ENCODE measurements around the gene PRKN. TPM values are rescaled to one million over a fixed set of nuclear protein-coding genes. Genes with fewer than 3 reads are reported as not detected.

The PRKN gene
- total RNA-seq, 4 donors from 2014 or later = 8.4 to 44.8 (median 12.6) TPM

DNA sequence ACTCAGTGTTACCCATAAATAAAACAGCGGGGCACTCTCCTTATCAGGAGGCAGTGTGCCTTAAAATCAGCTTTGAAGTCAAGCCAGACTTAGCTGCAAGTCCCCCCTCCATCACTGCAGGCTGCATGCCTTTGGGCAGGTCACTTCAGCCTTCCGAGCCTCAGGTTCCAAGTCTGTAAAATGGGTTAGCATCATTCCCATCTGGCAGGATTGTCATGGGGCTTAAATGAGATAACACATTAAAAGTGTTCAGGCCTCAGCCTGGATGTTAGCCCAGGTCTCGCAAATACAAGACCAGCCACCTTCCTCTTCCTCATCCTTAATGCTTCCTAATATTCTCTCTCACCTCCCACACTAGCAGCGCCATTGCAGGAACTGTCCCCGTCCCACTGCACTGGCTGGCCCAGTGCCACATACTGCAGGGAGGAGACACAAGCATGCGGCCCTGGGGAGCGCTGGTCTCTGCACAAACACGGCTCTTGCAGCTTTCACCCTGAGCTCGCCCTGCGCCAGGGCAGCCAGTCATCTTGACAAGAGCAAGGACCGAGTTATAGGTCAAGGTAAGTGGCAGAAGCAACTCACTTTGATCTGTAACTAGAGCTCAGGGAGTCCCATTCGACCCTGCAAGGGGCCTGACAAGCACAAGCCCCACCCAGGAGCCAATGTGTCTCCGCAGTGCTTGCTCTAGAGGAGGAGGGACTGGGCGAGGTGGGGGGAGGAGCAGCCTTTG is 889.1 kb downstream of the PRKN start:
- DNase-seq (ENCODE audit: low spot score) (no peak), ATAC-seq (ENCODE audit: low FRiP score) (no peak)
- TF ChIP-seq, protein P1, sequence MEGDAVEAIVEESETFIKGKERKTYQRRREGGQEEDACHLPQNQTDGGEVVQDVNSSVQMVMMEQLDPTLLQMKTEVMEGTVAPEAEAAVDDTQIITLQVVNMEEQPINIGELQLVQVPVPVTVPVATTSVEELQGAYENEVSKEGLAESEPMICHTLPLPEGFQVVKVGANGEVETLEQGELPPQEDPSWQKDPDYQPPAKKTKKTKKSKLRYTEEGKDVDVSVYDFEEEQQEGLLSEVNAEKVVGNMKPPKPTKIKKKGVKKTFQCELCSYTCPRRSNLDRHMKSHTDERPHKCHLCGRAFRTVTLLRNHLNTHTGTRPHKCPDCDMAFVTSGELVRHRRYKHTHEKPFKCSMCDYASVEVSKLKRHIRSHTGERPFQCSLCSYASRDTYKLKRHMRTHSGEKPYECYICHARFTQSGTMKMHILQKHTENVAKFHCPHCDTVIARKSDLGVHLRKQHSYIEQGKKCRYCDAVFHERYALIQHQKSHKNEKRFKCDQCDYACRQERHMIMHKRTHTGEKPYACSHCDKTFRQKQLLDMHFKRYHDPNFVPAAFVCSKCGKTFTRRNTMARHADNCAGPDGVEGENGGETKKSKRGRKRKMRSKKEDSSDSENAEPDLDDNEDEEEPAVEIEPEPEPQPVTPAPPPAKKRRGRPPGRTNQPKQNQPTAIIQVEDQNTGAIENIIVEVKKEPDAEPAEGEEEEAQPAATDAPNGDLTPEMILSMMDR (IDR thresholded peaks at IDR 0.05) = no peak

DNA sequence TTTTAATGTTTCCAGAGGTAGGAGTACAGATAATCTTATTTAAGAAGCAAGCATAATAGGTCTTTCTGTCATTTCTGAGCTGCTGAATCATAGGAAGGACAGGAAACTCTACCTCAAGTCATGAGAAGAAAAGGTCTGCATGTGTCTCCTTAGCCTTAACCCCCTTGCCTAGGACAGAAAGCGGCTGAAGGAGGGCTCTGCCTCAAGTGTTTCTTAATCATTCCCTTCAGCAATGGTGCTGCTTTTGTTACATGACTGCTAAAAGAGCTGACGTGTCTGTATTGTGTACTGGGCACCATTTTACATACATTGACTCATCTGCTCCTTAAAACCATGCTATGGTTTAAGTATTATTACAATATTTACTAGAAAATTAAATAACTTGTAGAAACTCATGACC is 889.7 kb downstream of the PRKN start:
- no peak for DNase-seq (ENCODE audit: low spot score)
- TF ChIP-seq, protein P1 (IDR thresholded peaks at IDR 0.05) = no peak
- ATAC-seq (ENCODE audit: low FRiP score) = no peak

DNA sequence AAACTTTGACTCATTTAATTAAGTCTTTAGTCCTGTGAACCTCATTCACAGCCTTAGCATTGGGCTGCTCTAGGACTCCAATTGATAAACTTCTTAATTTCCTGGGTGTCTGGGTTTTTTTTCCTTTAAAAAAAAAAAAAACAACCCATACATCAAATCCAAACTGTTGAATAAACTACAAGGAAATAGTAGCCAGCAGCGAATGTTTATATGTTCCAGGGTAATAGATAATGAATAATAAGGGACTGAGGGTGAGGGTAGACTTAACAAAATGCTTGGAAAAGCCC is 890.2 kb downstream of the PRKN start:
- TF ChIP-seq, protein P1 (IDR thresholded peaks at IDR 0.05) = no peak
- no peak for ATAC-seq (ENCODE audit: low FRiP score)
- DNase-seq (ENCODE audit: low spot score) = no peak

DNA sequence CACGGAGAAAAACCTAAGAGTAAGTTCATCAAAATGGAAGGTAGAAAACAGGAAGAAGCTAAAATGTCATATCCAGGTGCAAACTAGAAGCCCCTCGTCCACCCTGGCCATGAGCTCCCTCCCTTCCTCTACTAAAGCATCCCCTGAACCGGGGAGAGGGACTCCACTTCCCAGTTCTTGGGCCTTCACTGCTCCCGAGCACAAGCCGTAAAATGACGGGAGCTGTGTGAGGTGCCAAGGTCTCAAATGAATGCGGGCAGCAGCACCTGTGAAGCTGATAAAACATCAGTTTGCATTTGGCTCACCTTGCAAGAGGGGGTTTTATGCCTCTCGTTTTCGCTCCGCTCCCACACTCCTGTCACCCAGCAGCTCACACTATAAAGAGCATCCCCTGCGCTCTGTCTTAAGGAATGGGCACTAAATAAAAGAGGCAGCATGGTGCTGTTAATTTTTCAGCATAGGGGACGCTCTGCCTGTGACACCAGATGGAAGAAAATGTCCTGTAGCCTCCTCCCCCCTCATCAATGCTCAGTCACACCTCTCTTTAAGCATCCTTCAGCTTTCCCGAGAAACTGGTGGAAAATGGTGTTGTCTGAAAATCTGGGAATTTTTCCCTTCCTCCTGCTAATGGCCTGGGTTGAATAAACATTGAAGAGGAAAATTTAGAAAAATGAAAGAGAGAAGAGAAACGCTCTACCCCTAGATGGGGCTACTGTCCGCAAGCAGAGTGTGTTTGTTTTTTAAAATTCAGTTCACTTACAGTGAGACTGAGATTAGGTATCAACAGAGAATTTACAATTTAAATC is 890.7 kb downstream of the PRKN start:
- TF ChIP-seq, protein P1 (IDR thresholded peaks at IDR 0.05) = no peak
- ATAC-seq (ENCODE audit: low FRiP score) = no peak
- DNase-seq (ENCODE audit: low spot score) = no peak

DNA sequence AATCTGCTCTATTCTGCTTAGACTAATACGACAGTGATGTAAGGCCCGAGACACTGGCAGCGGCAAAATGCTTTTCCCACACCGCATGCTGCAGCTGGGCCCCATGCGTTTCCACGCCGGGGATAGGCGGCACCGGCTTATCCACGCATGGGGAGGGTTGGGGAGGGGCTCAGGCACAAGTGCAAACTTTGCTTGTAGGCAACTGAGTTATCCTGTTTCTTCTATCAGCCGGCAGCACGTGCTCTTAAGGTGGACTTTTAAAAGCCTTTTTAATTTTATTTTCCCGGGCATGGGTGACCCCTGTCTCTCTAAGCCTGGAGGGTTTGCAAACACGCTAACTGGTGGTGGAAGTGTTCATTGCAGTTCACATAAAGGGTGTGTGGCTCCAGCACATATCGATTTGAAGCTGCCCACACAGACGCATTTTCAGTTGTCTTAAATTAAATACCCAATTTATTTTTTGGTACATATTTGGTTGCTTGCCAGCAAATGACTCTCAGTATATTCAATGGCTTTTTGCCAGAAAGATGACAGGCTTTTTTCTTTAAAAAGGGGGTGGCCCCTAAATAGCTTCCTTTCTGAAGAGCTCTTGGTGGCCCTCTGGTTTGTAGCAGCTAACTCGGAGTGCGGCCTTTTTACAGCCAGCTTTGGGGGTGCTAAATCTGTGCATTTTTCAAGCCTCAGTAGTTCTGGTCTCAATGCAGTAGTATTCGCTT is 891.9 kb downstream of the PRKN start:
- ATAC-seq (ENCODE audit: low FRiP score) (no peak), DNase-seq (ENCODE audit: low spot score) (no peak)
- TF ChIP-seq, protein P1 (IDR thresholded peaks at IDR 0.05) = no peak

DNA sequence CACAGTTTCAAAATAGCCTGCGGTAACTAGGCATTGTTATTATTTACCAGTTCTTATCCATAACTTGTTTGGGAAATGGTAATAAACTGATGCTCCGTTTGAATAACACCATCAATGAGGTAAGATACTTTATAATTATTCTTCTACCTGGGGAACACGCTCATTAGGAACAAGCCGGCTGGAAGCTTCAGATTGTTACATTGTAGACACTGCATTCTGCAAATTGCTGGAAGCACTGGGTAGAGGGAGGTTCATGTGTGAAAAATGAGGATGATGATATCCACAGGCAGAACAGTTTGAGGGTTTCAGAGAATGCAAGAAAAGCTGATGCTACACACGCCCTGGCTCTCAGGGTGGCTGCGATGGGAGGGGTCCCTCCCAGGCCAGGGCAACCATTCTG is 893.1 kb downstream of the PRKN start:
- DNase-seq (ENCODE audit: low spot score) = no peak
- ATAC-seq (ENCODE audit: low FRiP score) = no peak
- TF ChIP-seq, protein P1 (IDR thresholded peaks at IDR 0.05) = no peak

Data from omental fat pad (tissue), 4 donors.